Astrocyte (in vitro differentiated cells and primary cell): Measurements from ENCODE around the gene ZNF883. TPM values are rescaled to one million over a fixed set of nuclear protein-coding genes. Genes with fewer than 3 reads are reported as not detected.

Experiments
- DNase-seq: peaks from one replicate; pipeline ENCODE4 v3.0.0-alpha.2; 2010; ENCODE audit warnings: low read depth
- FAIRE-seq: peaks from 2 replicates; lab custom pipeline; 2011; peaks lifted over from hg19 to GRCh38; lab: Jason Lieb, UNC
- H2AFZ ChIP-seq: 2 replicates; pipeline ENCODE4 v1.6.0; 2012; ENCODE audit warnings: low read depth, low read length, inconsistent platforms
- H3K27ac ChIP-seq: 2 replicates; pipeline ENCODE4 v1.5.1; 2011; ENCODE audit warnings: low read depth, low read length, inconsistent platforms
- H3K27me3 ChIP-seq: 2 replicates; pipeline ENCODE4 v1.6.0; 2011; ENCODE audit warnings: low read length, inconsistent platforms; ENCODE audit not compliant: insufficient read depth
- H3K36me3 ChIP-seq: 2 replicates; pipeline ENCODE4 v1.5.1; 2011; ENCODE audit warnings: low read length, inconsistent platforms; ENCODE audit not compliant: insufficient read depth
- H3K4me1 ChIP-seq: 2 replicates; pipeline ENCODE4 v1.5.1; 2011; ENCODE audit warnings: low read length, inconsistent platforms; ENCODE audit not compliant: insufficient read depth
- H3K4me2 ChIP-seq: 2 replicates; pipeline ENCODE4 v1.6.0; 2012; ENCODE audit warnings: low read length, inconsistent platforms
- H3K4me3 ChIP-seq: 2 replicates; pipeline ENCODE4 v1.5.1; 2011; ENCODE audit warnings: low read depth, mild to moderate bottlenecking, low read length, inconsistent platforms; ENCODE audit not compliant: insufficient read depth
- H3K79me2 ChIP-seq: 2 replicates; pipeline ENCODE4 v1.6.0; 2012; ENCODE audit warnings: mild to moderate bottlenecking, low read length, inconsistent platforms; ENCODE audit not compliant: insufficient read depth
- H3K9ac ChIP-seq: 2 replicates; pipeline ENCODE4 v1.6.0; 2012; ENCODE audit warnings: mild to moderate bottlenecking, low read length, inconsistent platforms
- H3K9me3 ChIP-seq: 2 replicates; pipeline ENCODE4 v1.5.1; 2012; ENCODE audit warnings: low read depth, mild to moderate bottlenecking, low read length, inconsistent platforms; ENCODE audit not compliant: insufficient read depth
- H4K20me1 ChIP-seq: 2 replicates; pipeline ENCODE4 v1.6.0; 2012; ENCODE audit warnings: low read length, inconsistent platforms; ENCODE audit not compliant: insufficient read depth
- H3K27ac Mint-ChIP-seq: one replicate; pipeline ENCODE4 v1.8.0; 2021; ENCODE audit warnings: mild to moderate bottlenecking, mixed read lengths; ENCODE audit not compliant: unreplicated experiment
- H3K27me3 Mint-ChIP-seq: one replicate; pipeline ENCODE4 v1.8.0; 2021; ENCODE audit warnings: low read depth, mixed read lengths; ENCODE audit not compliant: unreplicated experiment
- H3K36me3 Mint-ChIP-seq: one replicate; pipeline ENCODE4 v1.8.0; 2021; ENCODE audit warnings: low read depth, mixed read lengths; ENCODE audit not compliant: unreplicated experiment
- H3K4me1 Mint-ChIP-seq: one replicate; pipeline ENCODE4 v1.8.0; 2021; ENCODE audit warnings: low read depth, mixed read lengths; ENCODE audit not compliant: unreplicated experiment
- H3K4me3 Mint-ChIP-seq: one replicate; pipeline ENCODE4 v1.8.0; 2021; ENCODE audit warnings: mild to moderate bottlenecking, moderate library complexity, mixed read lengths; ENCODE audit not compliant: unreplicated experiment
- H3K9me3 Mint-ChIP-seq: one replicate; pipeline ENCODE4 v1.8.0; 2021; ENCODE audit warnings: mild to moderate bottlenecking, mixed read lengths; ENCODE audit not compliant: unreplicated experiment
- EZH2 ChIP-seq: IDR thresholded peaks from 2 replicates; pipeline ENCODE4 v1.6.1; 2012; ENCODE audit warnings: mild to moderate bottlenecking, low read length, inconsistent platforms; ENCODE audit not compliant: insufficient read depth
- total RNA-seq: library from RNA; stranded (reverse); gene quantifications from 2 replicates; pipeline ENCODE4 v1.2.1, GENCODE V29; 2021
- TF ChIP-seq, protein P1 (sequence below): IDR thresholded peaks from 2 replicates; pipeline ENCODE4 v1.5.1; 2011; ENCODE audit warnings: low read depth, mild to moderate bottlenecking, inconsistent platforms, low read length, moderate library complexity; ENCODE audit not compliant: insufficient read depth

The ZNF883 gene
- total RNA-seq, 1 donor from 2014 or later: 1.3 TPM

DNA sequence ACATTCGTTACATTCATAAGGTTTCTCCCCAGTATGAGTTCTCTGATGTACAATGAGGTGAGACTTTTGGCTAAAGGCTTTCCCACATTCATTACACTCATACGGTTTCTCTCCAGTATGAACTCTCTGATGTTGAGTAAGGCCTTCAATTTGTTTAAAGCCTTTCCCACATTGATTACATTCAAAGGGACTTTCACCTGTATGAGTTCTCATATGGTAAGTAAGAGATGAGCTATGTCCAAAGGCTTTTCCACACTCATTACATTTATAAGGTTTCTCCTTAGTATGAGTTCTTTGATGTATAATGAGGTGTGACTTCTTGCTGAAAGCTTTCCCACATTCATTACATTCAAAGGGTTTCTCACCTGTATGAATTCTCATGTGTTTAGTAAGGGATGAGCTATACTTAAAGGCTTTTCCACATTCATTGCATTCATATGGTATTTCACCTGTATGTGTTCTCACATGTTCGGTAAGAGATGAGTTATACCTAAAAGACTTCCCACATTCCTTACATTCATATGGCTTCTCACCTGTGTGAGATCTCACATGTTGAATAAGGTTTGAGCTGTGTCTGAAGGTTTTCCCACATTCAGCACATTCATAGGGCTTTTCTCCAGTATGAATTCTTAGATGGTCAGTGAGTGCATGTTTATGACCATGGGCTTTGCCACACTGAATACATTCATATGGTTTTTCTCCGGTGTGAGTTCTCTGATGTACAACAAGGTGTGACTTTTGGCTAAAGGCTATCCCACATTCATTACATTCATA is 31.1 kb upstream of the ZNF883 start:
- no peak overlapping the region for H3K4me2 ChIP-seq
- no peak overlapping the region for H3K9ac ChIP-seq
- Mint-ChIP-seq H3K27ac (no peak overlapping the region), H3K36me3 (peaks cover 49% of the 10 kb centered on the region), H3K4me1 (no peaks in the 10 kb centered on the region), H3K9me3 (peaks cover 65% of the 10 kb centered on the region), H3K4me3 (no peak overlapping the region), H3K27me3 (no peaks in the 10 kb centered on the region)
- H3K9me3 ChIP-seq: peaks cover 50% of the 10 kb centered on the region
- H3K27me3 ChIP-seq: no peaks in the 10 kb centered on the region
- H3K36me3 ChIP-seq: peaks cover 22% of the 10 kb centered on the region
- no peaks in the 10 kb centered on the region for H4K20me1 ChIP-seq
- no peaks in the 10 kb centered on the region for H3K4me1 ChIP-seq
- no peak overlapping the region for H2AFZ ChIP-seq
- DNase-seq: peak; percentile 8
- no peak for TF ChIP-seq EZH2
- TF ChIP-seq, protein P1, sequence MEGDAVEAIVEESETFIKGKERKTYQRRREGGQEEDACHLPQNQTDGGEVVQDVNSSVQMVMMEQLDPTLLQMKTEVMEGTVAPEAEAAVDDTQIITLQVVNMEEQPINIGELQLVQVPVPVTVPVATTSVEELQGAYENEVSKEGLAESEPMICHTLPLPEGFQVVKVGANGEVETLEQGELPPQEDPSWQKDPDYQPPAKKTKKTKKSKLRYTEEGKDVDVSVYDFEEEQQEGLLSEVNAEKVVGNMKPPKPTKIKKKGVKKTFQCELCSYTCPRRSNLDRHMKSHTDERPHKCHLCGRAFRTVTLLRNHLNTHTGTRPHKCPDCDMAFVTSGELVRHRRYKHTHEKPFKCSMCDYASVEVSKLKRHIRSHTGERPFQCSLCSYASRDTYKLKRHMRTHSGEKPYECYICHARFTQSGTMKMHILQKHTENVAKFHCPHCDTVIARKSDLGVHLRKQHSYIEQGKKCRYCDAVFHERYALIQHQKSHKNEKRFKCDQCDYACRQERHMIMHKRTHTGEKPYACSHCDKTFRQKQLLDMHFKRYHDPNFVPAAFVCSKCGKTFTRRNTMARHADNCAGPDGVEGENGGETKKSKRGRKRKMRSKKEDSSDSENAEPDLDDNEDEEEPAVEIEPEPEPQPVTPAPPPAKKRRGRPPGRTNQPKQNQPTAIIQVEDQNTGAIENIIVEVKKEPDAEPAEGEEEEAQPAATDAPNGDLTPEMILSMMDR: no peak
- no peaks in the 10 kb centered on the region for H3K79me2 ChIP-seq
- no peak overlapping the region for H3K4me3 ChIP-seq
- no peak overlapping the region for H3K27ac ChIP-seq
- peak; percentile 20 for FAIRE-seq

DNA sequence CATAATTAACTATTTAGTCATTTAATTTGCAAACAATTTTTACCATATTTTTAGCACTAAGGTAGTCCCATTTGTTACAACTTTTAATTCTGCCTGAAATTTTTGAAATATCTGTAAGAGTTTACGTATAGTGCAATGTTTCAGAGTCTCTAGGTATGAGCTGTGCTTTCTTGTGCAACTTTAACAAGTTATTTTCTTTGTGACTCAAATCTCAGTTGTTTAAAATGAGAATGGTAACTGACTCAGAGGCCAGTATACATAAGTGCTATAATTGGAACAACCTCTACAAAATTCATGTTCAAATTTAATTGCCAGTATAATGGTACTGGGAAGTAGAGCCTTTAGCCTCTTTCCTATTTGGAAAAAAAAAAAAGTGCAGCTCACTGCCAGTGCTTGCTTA is 14.2 kb upstream of the ZNF883 start:
- peaks cover 16% of the 10 kb centered on the region for H3K9me3 Mint-ChIP-seq
- DNase-seq: no peak
- no peak overlapping the region for H3K27ac Mint-ChIP-seq

More for the DNA sequence above, 14.2 kb upstream of the ZNF883 start:
- Histone ChIP-seq H3K79me2 (no peaks in the 10 kb centered on the region), H2AFZ (no peak overlapping the region), H3K4me3 (no peak overlapping the region), H3K9me3 (peaks cover 14% of the 10 kb centered on the region), H4K20me1 (no peaks in the 10 kb centered on the region), H3K36me3 (no peaks in the 10 kb centered on the region), H3K9ac (no peak overlapping the region), H3K4me1 (no peaks in the 10 kb centered on the region), H3K27ac (no peak overlapping the region), H3K4me2 (no peak overlapping the region), H3K27me3 (no peaks in the 10 kb centered on the region)
- Mint-ChIP-seq H3K36me3 (no peaks in the 10 kb centered on the region), H3K4me1 (no peaks in the 10 kb centered on the region), H3K4me3 (no peak overlapping the region), H3K27me3 (no peaks in the 10 kb centered on the region)
- TF ChIP-seq, protein P1: no peak
- no peak for TF ChIP-seq EZH2
- FAIRE-seq: no peak
